Prostate gland (tissue), 2 donors: ENCODE results near the gene CHCHD3.

ENCODE experiments used
- CTCF ChIP-seq, 4 experiments: fragments of 200-600 bp in 2 of 4; fragments of 450-650 bp in 2 of 4; sonication (generic) in 2 of 4; IDR thresholded peaks; 1 replicate in 3 of 4; 2 replicates in 1 of 4; pipeline ENCODE4 v1.5.1; 2016 to 2019; ENCODE audit warnings: antibody characterized with exemption in 4 of 4, mild to moderate bottlenecking in 2 of 4, moderate library complexity in 2 of 4
- POLR2A ChIP-seq: fragments of 450-650 bp; IDR thresholded peaks from one replicate; pipeline ENCODE4 v1.6.1; 2016; ENCODE audit warnings: antibody characterized with exemption, mild to moderate bottlenecking

GRCh38 chr7:133022661-133023060, 59.2 kb downstream of the CHCHD3 start:
- no peak for TF ChIP-seq CTCF (IDR thresholded peaks at IDR 0.05)
- no peak for TF ChIP-seq POLR2A
